HepG2 (cell line): ENCODE results near the gene RIPOR3. TPM values are rescaled to one million over a fixed set of nuclear protein-coding genes. Genes with fewer than 3 reads are reported as not detected.

Experiments
- BCL3 ChIP-seq: sonication (generic); formaldehyde crosslinking; IDR thresholded peaks from 2 replicates; pipeline ENCODE4 v1.5.1; 2020; ENCODE audit warnings: mild to moderate bottlenecking, missing genetic modification reagents, moderate library complexity
- BCL6 ChIP-seq: IDR thresholded peaks from 2 replicates; pipeline ENCODE4 v1.6.1; 2016; ENCODE audit warnings: missing genetic modification reagents, missing compliant biosample characterization
- CEBPZ ChIP-seq: IDR thresholded peaks from 2 replicates; pipeline ENCODE4 v1.6.1; 2012; ENCODE audit warnings: low read length, improper control_type of control experiment
- FOXA3 ChIP-seq: IDR thresholded peaks from 2 replicates; pipeline ENCODE4 v1.6.1; 2016; ENCODE audit warnings: missing genetic modification reagents, missing compliant biosample characterization
- LCORL ChIP-seq, 2 experiments: fragments of 450-650 bp in 1 of 2; sonication (generic) in 1 of 2; formaldehyde crosslinking in 1 of 2; IDR thresholded peaks; 2 replicates each; pipeline versions ENCODE4 v1.5.0 to v1.6.1; 2017 to 2020; ENCODE audit warnings: antibody characterized with exemption in 1 of 2, missing genetic modification reagents in 1 of 2
- MLLT10 ChIP-seq: sonication (generic); formaldehyde crosslinking; IDR thresholded peaks from 2 replicates; pipeline ENCODE4 v1.4.0; 2020; ENCODE audit warnings: missing genetic modification reagents
- MTA1 ChIP-seq: sonication (generic); formaldehyde crosslinking; IDR thresholded peaks from 2 replicates; pipeline ENCODE4 v1.4.0; 2020; ENCODE audit warnings: missing genetic modification reagents, mild to moderate bottlenecking, borderline replicate concordance
- PATZ1 ChIP-seq: sonication (generic); formaldehyde crosslinking; IDR thresholded peaks from 2 replicates; pipeline ENCODE4 v1.4.0; 2020; ENCODE audit warnings: missing genetic modification reagents
- TAF1 ChIP-seq: sonication (generic); formaldehyde crosslinking; IDR thresholded peaks from 2 replicates; pipeline ENCODE4 v1.4.0; 2020; ENCODE audit warnings: missing genetic modification reagents
- ZFP36 ChIP-seq: fragments of 150-350 bp; IDR thresholded peaks from 2 replicates; pipeline ENCODE4 v1.6.1; 2018; ENCODE audit warnings: borderline replicate concordance, low read length, low read depth; ENCODE audit not compliant: partially characterized antibody
- ZNF549 ChIP-seq: sonication (generic); formaldehyde crosslinking; IDR thresholded peaks from 2 replicates; pipeline ENCODE4 v1.5.0; 2020; ENCODE audit warnings: missing genetic modification reagents
- ZNF687 ChIP-seq: sonication (generic); formaldehyde crosslinking; IDR thresholded peaks from 2 replicates; pipeline ENCODE4 v1.5.1; 2020; ENCODE audit warnings: mild to moderate bottlenecking, missing genetic modification reagents, moderate library complexity
- ZSCAN12 ChIP-seq: sonication (generic); formaldehyde crosslinking; IDR thresholded peaks from 2 replicates; pipeline ENCODE4 v1.9.0; 2021; ENCODE audit warnings: mild to moderate bottlenecking, missing genetic modification reagents
- polyA plus RNA-seq, 8 experiments: library from polyadenylated mRNA; depleted of rRNA in 3 of 8; stranded (reverse) in 7 of 8; unstranded in 1 of 8; fragments of >200 nt; fragmentation: Illumina TruSeq in 4 of 8; extraction: Trizol in 4 of 8; gene quantifications; 2 replicates each; pipeline versions ENCODE4 v1.2.1 to v1.2.3, GENCODE V29; 2011 to 2016; ENCODE audit warnings: low read depth in 4 of 8, missing spikeins in 1 of 8, mixed read lengths in 1 of 8; ENCODE audit not compliant: insufficient read depth in 1 of 8
- total RNA-seq, 5 experiments: library from RNA; depleted of rRNA; stranded (reverse); fragments of >200 nt; fragmentation: Illumina TruSeq; extraction: Trizol; gene quantifications; 2 replicates each; pipeline ENCODE4 v1.2.3, GENCODE V29; 2016; ENCODE audit warnings: low read depth in 1 of 5

Gene RIPOR3
- total and polyA plus RNA-seq, 2 of the 13 experiments (the other 11 are each of a cell fraction or from before 2014, with no cell fraction given) = 0.18 TPM; not detected in 1

- no peak for TF ChIP-seq CEBPZ
- peak; percentile 46; the same call in 1 of the 2 replicates for TF ChIP-seq BCL3 (CRISPR knock-in tag)
- TF ChIP-seq MTA1 = peak; percentile 44; the same call in 1 of the 2 replicates
- TF ChIP-seq FOXA3 = peak; percentile 13; the same call in 1 of the 2 replicates
- TF ChIP-seq MLLT10 (CRISPR knock-in tag) = no peak
- no peak for TF ChIP-seq ZFP36
- TF ChIP-seq PATZ1 (CRISPR knock-in tag) = peak; percentile 69; the same call in 1 of the 2 replicates
- no peak for TF ChIP-seq LCORL (IDR thresholded peaks at IDR 0.05)
- 0 out of 2 replicates have a peak, but pooled peaks have one; percentile 29 for TF ChIP-seq LCORL (CRISPR knock-in tag; IDR thresholded peaks at IDR 0.05)
- peak; percentile 29; the same call in 1 of the 2 replicates for TF ChIP-seq TAF1 (CRISPR knock-in tag)
- peak; percentile 39 for TF ChIP-seq ZNF687 (CRISPR knock-in tag)
- no peak for TF ChIP-seq ZSCAN12 (CRISPR knock-in tag)
- TF ChIP-seq ZNF549 = no peak
- 0 out of 2 replicates have a peak, but pooled peaks have one; percentile 24 for TF ChIP-seq BCL6 (CRISPR knock-in tag)
Observed at GRCh38 chr20:50724851-50725723, 33.7 kb upstream of the RIPOR3 start (continued).
